Nucleus accumbens (tissue), 56 donors: ENCODE results near the gene ATP6V0A4.
A peak's percentile ranks its signal among the peaks of the same experiment; 100 is the strongest.
"Not testable (repeated sequence)": the region's sequence is repeated elsewhere in the genome, so short reads cannot be mapped to it uniquely, and the experiment has no call there.

Source experiments
- DNase-seq, 56 donors: peaks; one replicate each; lab custom pipeline; 2025; lab: John Stamatoyannopoulos, UW

Gene ATP6V0A4

GRCh38 chr7:138710536-138711385 lies 87.2 kb downstream of the ATP6V0A4 start:
- no peak for DNase-seq

- DNase-seq, result no peak
Measured at GRCh38 chr7:138705167-138705566, 92.8 kb downstream of the ATP6V0A4 start.

- no peak for DNase-seq
Measured at GRCh38 chr7:138701537-138701923, 96.5 kb downstream of the ATP6V0A4 start.

- peak in 1 of 56 donors; percentile 1 for DNase-seq
Measured at GRCh38 chr7:138700857-138701536, 97.0 kb downstream of the ATP6V0A4 start, which contains the start of gene SVOPL. Gene SVOPL, minus strand, starts transcription at chr7:138701362. Its CDS starts 22,317 bp downstream, at chr7:138679045.

- no peak for DNase-seq
Measured at GRCh38 chr7:138699661-138700060, 98.3 kb downstream of the ATP6V0A4 start.

- DNase-seq, result no peak
Measured at GRCh38 chr7:138698281-138698680, 99.7 kb downstream of the ATP6V0A4 start.

GRCh38 chr7:138697535-138698182 lies 100.3 kb downstream of the ATP6V0A4 start:
- no peak for DNase-seq

- not testable (repeated sequence) for DNase-seq
Measured at GRCh38 chr7:138695776-138696175, 102.2 kb downstream of the ATP6V0A4 start.

GRCh38 chr7:138695106-138695505 lies 102.9 kb downstream of the ATP6V0A4 start:
- DNase-seq, result no peak

- no peak for DNase-seq
Measured at GRCh38 chr7:138691178-138691577, 106.8 kb downstream of the ATP6V0A4 start.

GRCh38 chr7:138690495-138690894 lies 107.5 kb downstream of the ATP6V0A4 start:
- DNase-seq, result no peak

- not testable (repeated sequence) for DNase-seq
Measured at GRCh38 chr7:138688037-138688436, 110.0 kb downstream of the ATP6V0A4 start.

- no peak for DNase-seq
Measured at GRCh38 chr7:138684340-138684739, 113.7 kb downstream of the ATP6V0A4 start.

GRCh38 chr7:138679793-138680192 lies 118.2 kb downstream of the ATP6V0A4 start:
- no peak for DNase-seq

- DNase-seq, result no peak
Measured at GRCh38 chr7:138670594-138670993, 127.4 kb downstream of the ATP6V0A4 start.

GRCh38 chr7:138669364-138669763 lies 128.6 kb downstream of the ATP6V0A4 start:
- no peak for DNase-seq

- no peak for DNase-seq
Measured at GRCh38 chr7:138668946-138669345, 129.1 kb downstream of the ATP6V0A4 start.

GRCh38 chr7:138668229-138668596 lies 129.8 kb downstream of the ATP6V0A4 start:
- DNase-seq, result no peak

GRCh38 chr7:138667535-138668228 lies 130.3 kb downstream of the ATP6V0A4 start:
- DNase-seq, result no peak

- DNase-seq, result peak in 1 of 56 donors; percentile 16
Measured at GRCh38 chr7:138666385-138666784, 131.6 kb downstream of the ATP6V0A4 start.
